Stimulated activated CD4-positive, alpha-beta T cell treated with anti-CD3 and anti-CD28 coated beads, Interleukin-15, amount 100 ng/mL, for 1 hour (primary cell): ENCODE measurements around the gene ATP8B1.
"Not testable (repeated sequence)": the region's sequence is repeated elsewhere in the genome, so short reads cannot be mapped to it uniquely, and the experiment has no call there.

Experiments
- DNase-seq, 2 donors: peaks; one replicate each; pipeline ENCODE4 v3.0.0-alpha.2; 2020; ENCODE audit warnings: low read depth in 1 of 2, low spot score in 1 of 2

The ATP8B1 gene

DNA sequence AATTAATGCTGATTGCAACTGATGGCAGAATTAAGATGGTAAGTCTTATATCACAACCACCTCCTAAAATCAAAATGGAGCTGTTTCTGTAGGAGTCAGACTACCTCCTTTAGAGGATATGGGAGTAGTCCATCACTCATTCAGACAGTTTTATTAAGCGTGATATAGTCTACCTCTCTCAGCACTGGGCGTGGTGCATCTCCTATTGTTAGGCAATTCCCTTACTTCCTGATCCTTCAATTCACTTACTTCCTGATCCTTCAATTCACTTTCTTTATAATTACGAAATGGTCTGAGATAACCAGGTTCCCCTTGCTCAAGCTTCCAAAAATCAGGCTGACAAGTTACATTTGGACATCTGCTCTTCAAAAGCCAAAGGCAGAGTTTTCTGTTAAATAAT lies 31.9 kb downstream of the ATP8B1 start:
- no peak for DNase-seq

DNA sequence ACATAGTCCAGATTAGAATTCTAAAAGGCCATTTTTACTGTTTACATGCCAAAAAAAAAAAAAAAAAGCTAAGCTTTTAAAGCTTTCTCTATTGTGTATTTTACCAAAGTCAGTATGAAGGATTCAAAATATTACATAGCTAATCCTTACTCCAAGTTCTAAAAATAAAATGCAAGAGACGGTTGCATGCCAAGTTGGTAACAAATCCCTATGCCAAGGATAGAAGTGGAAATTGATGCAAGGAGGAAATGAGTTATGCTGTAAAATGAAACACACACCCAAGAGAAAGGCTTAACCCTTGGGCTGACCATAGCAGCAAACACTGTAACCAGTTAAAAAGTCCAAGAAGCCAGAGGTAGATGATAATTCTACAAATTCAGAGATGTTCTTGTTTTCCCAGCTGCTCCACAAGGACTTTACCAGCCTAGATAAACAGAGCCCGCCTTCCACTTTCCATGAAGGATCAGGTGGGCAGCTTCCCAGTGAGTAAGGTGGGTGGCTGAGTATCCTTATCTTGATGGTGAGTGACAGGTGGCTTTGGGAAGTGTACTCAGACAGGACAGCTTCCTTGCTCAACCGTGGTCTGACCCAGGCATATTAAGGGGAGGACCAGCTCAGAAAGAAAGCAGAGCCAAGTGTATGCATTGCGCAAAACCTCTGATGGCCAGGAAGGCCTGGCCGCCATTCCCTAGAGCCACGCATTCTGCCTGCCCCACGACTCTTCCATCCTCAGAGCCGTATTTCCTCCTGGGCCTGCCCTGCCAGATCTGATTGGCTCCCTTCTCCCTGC lies 34.4 kb downstream of the ATP8B1 start:
- DNase-seq = no peak

- no peak for DNase-seq
Observed at GRCh38 chr18:57767259-57768050, 35.7 kb downstream of the ATP8B1 start.

DNA sequence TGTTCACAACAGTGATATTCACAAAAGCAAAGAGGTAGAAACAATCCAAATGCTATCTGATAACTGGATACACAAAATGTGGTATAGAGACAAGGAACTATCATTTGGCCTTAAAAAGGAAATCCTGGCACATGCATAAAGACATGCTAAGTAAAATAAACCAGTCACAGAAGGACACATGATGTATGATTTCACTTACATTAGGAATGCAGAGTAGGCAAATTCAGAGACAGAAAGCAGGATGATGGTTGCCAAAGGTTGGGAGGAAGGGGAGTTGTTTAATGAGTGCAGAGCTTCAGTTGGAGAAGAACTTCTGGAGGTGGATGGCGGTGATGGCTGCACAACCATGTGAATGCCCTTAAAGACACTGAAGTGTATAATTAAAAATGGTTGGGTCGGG lies 38.1 kb downstream of the ATP8B1 start:
- no peak for DNase-seq

DNA sequence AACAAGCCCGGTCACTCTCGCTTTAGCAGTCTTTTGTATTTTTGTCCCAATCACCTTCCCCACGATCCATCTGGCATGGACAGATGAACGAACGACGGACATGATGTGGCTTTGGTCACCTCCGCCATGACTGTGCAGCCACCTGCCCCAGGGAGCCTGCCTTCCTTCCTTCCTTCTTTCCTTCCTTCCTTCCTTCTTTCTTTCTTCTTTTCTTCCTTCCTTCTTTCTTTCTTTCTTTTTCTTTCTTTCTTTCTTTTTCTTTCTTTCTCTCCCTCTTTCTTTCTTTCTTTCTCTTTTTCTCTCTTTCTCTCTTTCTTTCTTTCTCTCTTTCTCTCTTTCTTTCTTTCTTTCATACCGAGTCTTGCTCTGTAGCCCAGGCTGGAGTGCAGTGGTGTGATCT lies 39.0 kb downstream of the ATP8B1 start:
- no peak for DNase-seq

DNA sequence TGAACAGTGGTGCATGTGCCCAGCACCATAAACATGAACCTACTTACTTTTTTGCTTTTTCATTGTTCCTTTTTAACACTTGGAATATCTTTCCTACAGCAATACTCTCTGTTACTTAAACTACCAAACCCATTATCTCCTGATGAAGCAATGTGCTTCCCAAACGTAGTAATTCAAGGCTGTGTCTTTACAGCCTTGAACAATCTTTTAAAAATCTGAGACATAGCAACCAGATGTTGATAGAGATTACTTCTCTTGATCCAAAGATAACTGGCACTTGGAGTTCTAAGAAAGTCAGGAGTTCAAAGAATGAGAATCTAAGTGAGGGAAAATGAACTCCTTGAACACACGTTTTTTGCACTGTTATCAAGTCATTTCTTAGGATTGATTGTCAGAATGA lies 40.4 kb downstream of the ATP8B1 start:
- DNase-seq = no peak

DNA sequence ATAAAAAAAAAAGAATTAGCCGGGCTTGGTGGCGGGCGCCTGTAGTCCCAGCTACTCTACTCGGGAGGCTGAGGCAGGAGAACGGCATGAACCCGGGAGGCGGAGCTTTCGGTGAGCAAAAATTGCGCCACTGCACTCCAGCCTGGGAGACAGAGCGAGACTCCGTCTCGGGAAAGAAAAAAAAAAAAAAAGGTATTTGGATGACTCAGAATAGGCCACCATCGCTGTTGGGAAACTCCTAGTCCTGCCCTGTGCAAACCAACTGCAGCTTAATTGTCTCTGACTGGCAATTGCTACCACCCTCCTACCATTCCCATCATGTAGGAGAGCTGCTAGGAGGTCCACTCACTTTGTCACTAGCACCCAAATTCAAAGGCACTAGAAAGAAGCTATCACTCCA lies 43.5 kb downstream of the ATP8B1 start:
- no peak for DNase-seq

GRCh38 chr18:57755473-57756067 lies 47.5 kb downstream of the ATP8B1 start:
- no peak for DNase-seq

DNA sequence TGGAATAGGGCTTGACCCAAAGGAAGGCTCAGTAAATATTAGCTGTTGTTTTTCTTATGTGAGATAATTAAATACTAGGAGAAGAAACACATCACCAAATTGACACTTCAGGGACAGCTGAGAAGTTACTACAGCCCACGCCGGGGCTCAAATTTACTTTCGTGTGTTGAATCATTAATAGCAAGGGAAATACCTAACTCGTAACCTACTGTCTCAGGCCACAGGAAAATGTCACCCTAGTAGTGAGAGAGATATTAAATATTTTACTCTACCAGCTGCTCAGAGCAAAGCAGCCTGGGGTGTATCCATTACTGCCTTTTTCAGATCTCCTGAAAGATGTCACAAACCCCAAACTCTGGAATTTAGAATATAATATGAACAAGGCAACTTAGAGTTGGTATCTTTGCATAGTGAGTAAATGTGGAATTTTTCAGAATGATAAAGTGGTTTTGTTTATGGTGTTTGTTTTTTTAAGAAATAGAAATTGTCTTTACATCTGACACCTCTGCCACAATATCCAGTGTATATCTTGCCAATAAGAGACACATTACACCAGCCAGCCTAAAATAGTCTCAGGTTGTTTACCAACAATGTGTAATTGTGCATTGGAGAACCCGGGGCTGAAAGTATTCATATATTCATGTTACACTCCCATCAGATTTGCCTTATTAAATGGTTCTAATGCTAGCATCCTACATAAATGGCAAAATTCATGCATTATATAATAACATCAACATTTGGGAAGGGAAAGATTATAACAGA lies 48.4 kb downstream of the ATP8B1 start:
- DNase-seq = no peak

GRCh38 chr18:57753063-57753462 lies 50.1 kb downstream of the ATP8B1 start:
- DNase-seq = no peak

DNA sequence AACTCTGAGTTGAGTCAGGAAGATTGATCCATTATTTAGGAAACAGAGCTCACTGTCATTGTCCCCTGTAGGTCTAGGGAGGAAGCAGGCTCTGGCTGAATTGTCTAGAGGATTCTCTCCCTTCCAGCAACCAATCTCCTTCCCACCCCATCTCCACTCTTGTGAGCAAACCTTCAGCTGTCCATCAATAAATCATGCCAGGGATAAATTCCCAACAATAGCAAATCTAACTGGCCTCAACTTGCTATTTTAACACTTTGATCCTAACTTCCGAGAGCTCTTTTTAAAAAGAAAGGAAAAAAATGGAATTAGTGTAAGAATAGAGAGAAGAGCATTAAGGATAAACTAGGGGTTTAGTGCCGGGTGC lies 53.5 kb downstream of the ATP8B1 start:
- no peak for DNase-seq

DNA sequence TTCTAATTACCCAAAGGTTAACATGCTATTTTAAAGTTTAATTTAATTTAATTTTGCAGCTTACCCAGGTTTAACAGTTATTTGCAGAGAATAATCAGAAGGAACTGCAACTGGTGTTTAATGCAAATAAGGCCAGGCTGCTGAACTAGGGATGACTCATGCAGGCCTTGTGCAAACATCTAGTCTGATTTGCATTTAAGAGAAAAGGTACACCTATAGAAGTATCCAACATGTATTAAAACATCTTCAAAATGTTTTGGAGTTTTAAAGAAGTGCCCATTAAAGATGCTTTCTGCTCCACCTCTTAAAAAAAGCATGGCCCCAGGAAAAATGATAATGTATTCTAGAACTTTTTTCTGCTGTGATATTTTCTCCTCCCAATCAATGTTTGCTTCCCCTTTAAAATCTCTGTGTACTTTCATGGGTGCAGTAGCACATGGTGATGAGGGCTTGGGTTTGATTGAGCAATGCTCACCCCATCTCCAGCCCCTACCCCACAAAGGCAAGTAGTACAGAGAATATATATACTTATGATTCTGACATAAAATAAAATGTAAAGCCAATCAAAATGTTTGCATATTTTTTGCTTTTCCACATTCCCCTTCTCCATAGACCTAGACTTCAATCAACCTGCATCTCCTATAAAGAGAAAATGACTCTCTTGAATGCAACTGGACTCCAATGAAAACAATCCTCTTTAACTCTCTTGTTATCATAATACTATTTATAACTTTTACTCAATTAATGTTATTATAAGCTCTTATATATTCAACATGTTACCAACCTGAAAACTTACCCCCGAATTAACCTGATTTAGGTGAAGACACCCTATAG lies 54.1 kb downstream of the ATP8B1 start:
- no peak for DNase-seq

- no peak for DNase-seq
Observed at GRCh38 chr18:57747809-57748680, 55.1 kb downstream of the ATP8B1 start.

DNA sequence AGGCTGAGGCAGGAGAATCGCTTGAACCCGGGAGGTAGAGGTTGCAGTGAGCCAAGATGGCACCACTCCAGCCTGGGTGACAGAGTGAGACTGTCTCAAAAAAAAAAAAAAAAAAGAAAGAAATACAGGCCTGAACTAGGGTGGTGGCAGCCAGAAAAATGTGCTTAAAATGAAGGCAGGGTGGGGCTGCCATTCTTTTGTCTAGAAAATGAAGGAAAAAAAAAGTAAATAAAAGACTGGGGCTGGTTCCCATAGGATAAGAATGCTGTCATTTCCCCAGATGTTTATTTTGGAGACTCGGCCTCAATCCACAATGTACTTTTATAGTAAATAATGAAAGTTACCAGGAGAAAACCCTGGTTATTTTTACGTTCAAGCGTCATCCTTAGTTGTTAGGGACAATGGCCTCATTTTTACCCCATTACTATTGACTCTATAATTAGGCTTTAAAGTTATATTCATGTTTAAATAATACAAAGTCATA lies 58.9 kb downstream of the ATP8B1 start:
- DNase-seq = no peak

DNA sequence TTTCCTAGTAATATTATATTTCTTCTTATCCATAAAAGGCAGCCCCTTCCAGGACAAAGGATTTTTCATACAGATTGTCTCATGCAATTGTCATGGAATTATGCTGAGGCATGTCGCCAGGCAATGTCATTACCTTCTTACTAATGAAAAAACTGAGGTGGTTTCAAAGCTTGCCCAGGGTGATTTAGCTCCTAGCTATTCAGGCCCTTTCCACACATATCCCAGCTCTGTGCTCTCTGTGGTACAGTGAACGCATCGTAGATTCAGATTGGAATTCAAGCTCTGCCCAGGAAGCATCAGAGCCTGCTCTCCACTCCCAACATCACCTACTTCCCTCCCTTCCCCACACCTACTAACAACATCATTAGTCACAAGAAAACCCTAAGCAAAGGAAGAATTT lies 60.1 kb downstream of the ATP8B1 start:
- no peak for DNase-seq

GRCh38 chr18:57741273-57741672 lies 61.8 kb downstream of the ATP8B1 start:
- DNase-seq = no peak

DNA sequence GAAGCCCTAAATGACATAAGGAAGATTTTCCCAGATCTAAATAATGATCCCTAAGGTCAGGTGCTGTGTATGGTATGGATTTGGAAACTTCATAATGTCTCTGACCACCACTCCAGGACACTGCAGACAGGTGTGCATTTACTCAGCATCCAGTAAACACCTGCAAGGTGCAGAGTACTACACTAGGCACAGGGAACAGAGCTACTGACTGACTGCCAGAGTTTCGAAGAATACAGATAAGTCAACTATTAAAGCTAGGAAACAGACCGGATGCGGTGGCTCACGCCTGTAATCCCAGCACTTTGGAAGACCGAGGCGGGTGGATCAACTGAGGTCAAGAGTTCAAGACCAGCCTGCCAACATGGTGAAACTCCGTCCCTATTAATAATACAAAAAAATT lies 65.0 kb downstream of the ATP8B1 start:
- DNase-seq = no peak

GRCh38 chr18:57737400-57738060 lies 65.6 kb downstream of the ATP8B1 start:
- DNase-seq = no peak

DNA sequence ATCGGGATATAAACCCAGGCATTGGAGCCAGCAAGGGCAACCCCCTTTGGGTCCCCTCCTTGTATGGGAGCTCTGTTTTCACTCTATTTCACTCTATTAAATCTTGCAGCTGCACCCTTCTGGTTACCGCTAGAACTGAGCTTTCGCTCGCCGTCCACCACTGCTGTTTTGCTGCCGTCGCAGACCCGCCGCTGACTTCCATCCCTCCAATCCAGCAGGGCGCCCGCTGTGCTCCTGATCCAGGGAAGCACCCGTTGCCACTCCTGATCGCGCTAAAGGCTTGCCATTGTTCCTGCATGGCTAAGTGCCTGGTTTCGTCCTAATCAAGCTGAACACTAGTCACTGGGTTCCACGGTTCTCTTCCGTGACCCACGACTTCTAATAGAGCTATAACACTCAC lies 68.1 kb downstream of the ATP8B1 start:
- DNase-seq = not testable (repeated sequence)
